ENCODE data around the gene NAB2.

GRCh38 chr12:57040750-57041149, 48.2 kb upstream of the NAB2 start:
- no peak for TF ChIP-seq SUZ12 (IDR thresholded peaks at IDR 0.05; ENCODE audit: extremely low read depth, insufficient read depth, insufficient read length)
- no peak for TF ChIP-seq ZNF274 (IDR thresholded peaks at IDR 0.05; ENCODE audit: low read depth, low read length)

Measured in NT2/D1 (cell line).